Neural cell (in vitro differentiated cells): ENCODE measurements around the gene PTPN22. TPM values are rescaled to one million over a fixed set of nuclear protein-coding genes. Genes with fewer than 3 reads are reported as not detected.

Source experiments
- H2AFZ ChIP-seq: fragments of 200-600, 300-800 bp; sonication (generic), shearing (Covaris generic); 2 replicates; pipeline ENCODE4 v1.6.0; 2014; ENCODE audit warnings: low read depth, mild to moderate bottlenecking, antibody characterized with exemption, low read length, moderate library complexity
- H3F3A ChIP-seq: fragments of 200-600 bp; shearing (Covaris generic); 2 replicates; pipeline ENCODE4 v1.6.1; 2016; ENCODE audit warnings: mild to moderate bottlenecking, moderate library complexity, mixed read lengths, antibody characterized with exemption, low read length; ENCODE audit not compliant: insufficient read depth, poor library complexity, severe bottlenecking
- H3K27ac ChIP-seq: fragments of 200-600, 300-800 bp; sonication (generic), shearing (Covaris generic); 2 replicates; pipeline ENCODE4 v1.5.1; 2014; ENCODE audit warnings: mild to moderate bottlenecking, low read length, moderate library complexity
- H3K27me3 ChIP-seq: fragments of 300-800, 200-600 bp; sonication (generic), shearing (Covaris generic); 2 replicates; pipeline ENCODE4 v1.6.0; 2014; ENCODE audit warnings: mild to moderate bottlenecking, low read depth, low read length, moderate library complexity; ENCODE audit not compliant: insufficient read depth
- H3K36me3 ChIP-seq: fragments of 300-800, 200-600 bp; sonication (generic), shearing (Covaris generic); 2 replicates; pipeline ENCODE4 v1.5.1; 2014; ENCODE audit warnings: mild to moderate bottlenecking, antibody characterized with exemption, low read length, moderate library complexity; ENCODE audit not compliant: insufficient read depth
- H3K4me2 ChIP-seq: fragments of 300-800, 200-600 bp; sonication (generic), shearing (Covaris generic); 2 replicates; pipeline ENCODE4 v1.6.0; 2014; ENCODE audit warnings: mild to moderate bottlenecking, low read length
- H3K4me3 ChIP-seq: fragments of 300-800, 200-600 bp; sonication (generic), shearing (Covaris generic); 2 replicates; pipeline ENCODE4 v1.5.1; 2014; ENCODE audit warnings: mild to moderate bottlenecking, low read length, moderate library complexity
- H3K79me2 ChIP-seq: fragments of 200-600 bp; shearing (Covaris generic); replicated peaks from 2 replicates; pipeline ENCODE4 v1.6.0; 2014; ENCODE audit warnings: mild to moderate bottlenecking, low read length, moderate library complexity; ENCODE audit not compliant: insufficient read depth
- H3K9ac ChIP-seq: fragments of 300-800, 200-600 bp; sonication (generic), shearing (Covaris generic); 2 replicates; pipeline ENCODE4 v1.6.1; 2016; ENCODE audit warnings: mild to moderate bottlenecking, low read length, mixed read lengths
- H3K9me2 ChIP-seq: fragments of 200-600 bp; shearing (Covaris generic); 2 replicates; pipeline ENCODE4 v1.6.1; 2016; ENCODE audit warnings: mild to moderate bottlenecking, low read length, mixed read lengths; ENCODE audit not compliant: insufficient read depth
- H3K9me3 ChIP-seq: fragments of 200-600, 300-800 bp; sonication (generic), shearing (Covaris generic); 2 replicates; pipeline ENCODE4 v1.6.1; 2016; ENCODE audit warnings: mild to moderate bottlenecking, mixed run types, low read length, moderate library complexity, mixed read lengths
- H4K20me1 ChIP-seq: fragments of 200-600 bp; shearing (Covaris generic); 2 replicates; pipeline ENCODE4 v1.6.1; 2016; ENCODE audit warnings: mild to moderate bottlenecking, mixed run types; ENCODE audit not compliant: insufficient read depth
- EP300 ChIP-seq: fragments of 450-650 bp; conservative IDR thresholded peaks from 2 replicates; pipeline ENCODE4 v1.6.1; 2014; ENCODE audit warnings: antibody characterized with exemption, mild to moderate bottlenecking, moderate library complexity; ENCODE audit not compliant: poor library complexity, severe bottlenecking
- EZH2 ChIP-seq: fragments of 200-600, 300-800 bp; shearing (Covaris generic), sonication (generic); IDR thresholded peaks from 2 replicates; pipeline ENCODE4 v1.6.1; 2014; ENCODE audit warnings: antibody characterized with exemption, low read length, borderline replicate concordance, mild to moderate bottlenecking; ENCODE audit not compliant: insufficient read depth, poor library complexity, severe bottlenecking
- MXI1 ChIP-seq: fragments of 450-650 bp; conservative IDR thresholded peaks from 2 replicates; pipeline ENCODE4 v1.6.1; 2014; ENCODE audit warnings: antibody characterized with exemption, mild to moderate bottlenecking; ENCODE audit not compliant: poor library complexity, severe bottlenecking
- POLR2AphosphoS5 ChIP-seq: IDR thresholded peaks from 2 replicates; pipeline ENCODE4 v1.6.1; 2012
- RAD21 ChIP-seq: fragments of 450-650 bp; conservative IDR thresholded peaks from 2 replicates; pipeline ENCODE4 v1.6.1; 2014; ENCODE audit warnings: antibody characterized with exemption, mild to moderate bottlenecking, moderate library complexity
- SMC3 ChIP-seq: fragments of 450-650 bp; conservative IDR thresholded peaks from 2 replicates; pipeline ENCODE4 v1.6.1; 2014; ENCODE audit warnings: antibody characterized with exemption, mild to moderate bottlenecking, moderate library complexity; ENCODE audit not compliant: poor library complexity
- TAF1 ChIP-seq: IDR thresholded peaks from 2 replicates; pipeline ENCODE4 v1.6.1; 2012; ENCODE audit warnings: low read depth
- polyA plus RNA-seq: library from polyadenylated mRNA; depleted of rRNA; stranded (reverse); fragments of >200 nt; gene quantifications from 2 replicates; pipeline ENCODE4 v1.2.3, GENCODE V29; 2014
- TF ChIP-seq, protein P1 (sequence below): fragments of 450-650 bp; IDR thresholded peaks from 2 replicates; pipeline ENCODE4 v1.5.1; 2014; ENCODE audit warnings: antibody characterized with exemption, mild to moderate bottlenecking, moderate library complexity; ENCODE audit not compliant: poor library complexity, severe bottlenecking
- TF ChIP-seq, protein P2 (sequence below): IDR thresholded peaks from 2 replicates; pipeline ENCODE4 v1.6.1; 2012; ENCODE audit warnings: borderline replicate concordance

Gene PTPN22
- polyA plus RNA-seq, 1 donor from 2014 or later: 0.92 TPM

DNA sequence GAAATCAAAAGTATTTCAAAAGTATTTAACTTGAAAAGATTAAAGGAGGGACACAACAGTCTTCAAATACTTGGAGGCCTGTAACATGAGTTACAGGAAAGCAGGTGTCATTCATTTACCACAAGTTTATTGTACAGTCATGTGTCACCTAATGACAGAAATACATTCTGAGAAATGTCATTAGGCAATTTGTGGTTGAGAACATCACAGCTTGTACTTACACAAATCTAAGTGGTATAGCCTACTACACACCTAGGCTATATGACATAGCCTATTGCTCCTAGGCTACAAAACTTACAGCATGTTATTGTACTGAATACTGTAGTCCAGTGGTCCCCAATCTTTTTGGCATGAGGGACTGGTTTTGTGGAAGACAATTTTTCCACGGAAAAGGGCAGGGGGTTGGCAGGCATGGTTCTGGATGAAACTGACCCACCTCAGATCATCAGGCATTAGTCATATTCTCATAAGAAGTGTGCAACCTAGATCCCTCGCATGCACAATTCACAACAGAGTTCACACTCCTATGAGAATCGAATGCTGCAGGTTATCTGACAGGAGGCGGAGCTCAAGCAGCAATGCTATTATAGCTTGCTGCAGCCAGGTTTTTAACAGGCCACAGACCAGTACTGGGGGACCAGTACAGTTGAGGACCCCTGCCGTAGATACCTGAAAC, 87.3 kb downstream of the PTPN22 start:
- no peak overlapping the region for H3K4me2 ChIP-seq
- H3K9me2 ChIP-seq: no peaks in the 10 kb centered on the region
- no peaks in the 10 kb centered on the region for H3K9me3 ChIP-seq
- H3K36me3 ChIP-seq: no peaks in the 10 kb centered on the region
- peaks cover 4% of the 10 kb centered on the region for H3F3A ChIP-seq
- TF ChIP-seq, protein P1, sequence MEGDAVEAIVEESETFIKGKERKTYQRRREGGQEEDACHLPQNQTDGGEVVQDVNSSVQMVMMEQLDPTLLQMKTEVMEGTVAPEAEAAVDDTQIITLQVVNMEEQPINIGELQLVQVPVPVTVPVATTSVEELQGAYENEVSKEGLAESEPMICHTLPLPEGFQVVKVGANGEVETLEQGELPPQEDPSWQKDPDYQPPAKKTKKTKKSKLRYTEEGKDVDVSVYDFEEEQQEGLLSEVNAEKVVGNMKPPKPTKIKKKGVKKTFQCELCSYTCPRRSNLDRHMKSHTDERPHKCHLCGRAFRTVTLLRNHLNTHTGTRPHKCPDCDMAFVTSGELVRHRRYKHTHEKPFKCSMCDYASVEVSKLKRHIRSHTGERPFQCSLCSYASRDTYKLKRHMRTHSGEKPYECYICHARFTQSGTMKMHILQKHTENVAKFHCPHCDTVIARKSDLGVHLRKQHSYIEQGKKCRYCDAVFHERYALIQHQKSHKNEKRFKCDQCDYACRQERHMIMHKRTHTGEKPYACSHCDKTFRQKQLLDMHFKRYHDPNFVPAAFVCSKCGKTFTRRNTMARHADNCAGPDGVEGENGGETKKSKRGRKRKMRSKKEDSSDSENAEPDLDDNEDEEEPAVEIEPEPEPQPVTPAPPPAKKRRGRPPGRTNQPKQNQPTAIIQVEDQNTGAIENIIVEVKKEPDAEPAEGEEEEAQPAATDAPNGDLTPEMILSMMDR: no peak
- TF ChIP-seq EZH2 (no peak), RAD21 (no peak), EP300 (no peak), MXI1 (no peak), SMC3 (no peak), TAF1 (no peak), POLR2AphosphoS5 (no peak)
- TF ChIP-seq, protein P2, sequence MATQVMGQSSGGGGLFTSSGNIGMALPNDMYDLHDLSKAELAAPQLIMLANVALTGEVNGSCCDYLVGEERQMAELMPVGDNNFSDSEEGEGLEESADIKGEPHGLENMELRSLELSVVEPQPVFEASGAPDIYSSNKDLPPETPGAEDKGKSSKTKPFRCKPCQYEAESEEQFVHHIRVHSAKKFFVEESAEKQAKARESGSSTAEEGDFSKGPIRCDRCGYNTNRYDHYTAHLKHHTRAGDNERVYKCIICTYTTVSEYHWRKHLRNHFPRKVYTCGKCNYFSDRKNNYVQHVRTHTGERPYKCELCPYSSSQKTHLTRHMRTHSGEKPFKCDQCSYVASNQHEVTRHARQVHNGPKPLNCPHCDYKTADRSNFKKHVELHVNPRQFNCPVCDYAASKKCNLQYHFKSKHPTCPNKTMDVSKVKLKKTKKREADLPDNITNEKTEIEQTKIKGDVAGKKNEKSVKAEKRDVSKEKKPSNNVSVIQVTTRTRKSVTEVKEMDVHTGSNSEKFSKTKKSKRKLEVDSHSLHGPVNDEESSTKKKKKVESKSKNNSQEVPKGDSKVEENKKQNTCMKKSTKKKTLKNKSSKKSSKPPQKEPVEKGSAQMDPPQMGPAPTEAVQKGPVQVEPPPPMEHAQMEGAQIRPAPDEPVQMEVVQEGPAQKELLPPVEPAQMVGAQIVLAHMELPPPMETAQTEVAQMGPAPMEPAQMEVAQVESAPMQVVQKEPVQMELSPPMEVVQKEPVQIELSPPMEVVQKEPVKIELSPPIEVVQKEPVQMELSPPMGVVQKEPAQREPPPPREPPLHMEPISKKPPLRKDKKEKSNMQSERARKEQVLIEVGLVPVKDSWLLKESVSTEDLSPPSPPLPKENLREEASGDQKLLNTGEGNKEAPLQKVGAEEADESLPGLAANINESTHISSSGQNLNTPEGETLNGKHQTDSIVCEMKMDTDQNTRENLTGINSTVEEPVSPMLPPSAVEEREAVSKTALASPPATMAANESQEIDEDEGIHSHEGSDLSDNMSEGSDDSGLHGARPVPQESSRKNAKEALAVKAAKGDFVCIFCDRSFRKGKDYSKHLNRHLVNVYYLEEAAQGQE: no peak
- H3K9ac ChIP-seq: no peak overlapping the region
- no peak overlapping the region for H2AFZ ChIP-seq
- peaks cover 3% of the 10 kb centered on the region for H4K20me1 ChIP-seq
- H3K27ac ChIP-seq: no peak overlapping the region
- no peaks in the 10 kb centered on the region for H3K27me3 ChIP-seq
- H3K79me2 ChIP-seq: peaks cover 77% of the 10 kb centered on the region
- H3K4me3 ChIP-seq: no peak overlapping the region

DNA sequence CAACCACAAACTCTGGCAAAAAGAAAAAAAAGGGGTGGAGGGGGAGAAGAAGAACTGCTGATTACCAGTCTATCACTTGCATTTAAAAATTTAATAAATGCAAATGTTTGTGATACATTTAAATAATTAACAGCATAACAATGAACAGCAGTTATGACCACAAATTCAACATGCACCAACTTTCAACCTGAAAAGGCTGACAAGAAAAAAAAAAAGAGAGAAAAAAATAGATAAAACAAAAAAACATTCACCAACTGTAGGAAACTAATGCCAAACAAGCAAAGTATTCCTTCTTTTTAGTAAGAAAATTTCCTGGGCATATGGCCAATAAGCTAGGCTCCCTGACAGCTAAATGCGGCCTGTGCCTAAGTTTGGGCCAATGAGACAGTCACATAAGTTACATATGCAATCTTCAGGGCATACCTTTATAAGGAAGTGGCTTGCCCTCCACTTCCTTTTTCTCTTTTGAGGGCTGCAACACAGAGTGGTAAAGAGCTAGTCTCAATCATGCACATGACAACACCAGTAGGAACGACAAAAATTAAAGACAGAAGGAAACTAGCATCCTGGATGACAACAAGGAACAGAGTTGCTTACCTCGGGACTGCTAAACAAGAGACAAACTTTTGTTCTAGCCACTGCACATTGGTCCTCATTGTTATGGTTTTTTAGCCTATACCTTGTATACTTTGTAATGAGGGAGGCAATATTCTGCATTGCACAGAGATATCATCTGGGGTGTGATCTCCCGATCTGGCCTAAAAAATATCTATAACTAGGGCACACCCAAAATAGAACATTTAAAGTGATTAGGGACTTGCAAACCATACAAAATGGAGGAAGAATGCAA, 88.0 kb downstream of the PTPN22 start:
- peaks cover 3% of the 10 kb centered on the region for H4K20me1 ChIP-seq
- H3K36me3 ChIP-seq: no peaks in the 10 kb centered on the region
- H3K9me2 ChIP-seq: no peaks in the 10 kb centered on the region
- no peak overlapping the region for H2AFZ ChIP-seq
- H3K9ac ChIP-seq: no peak overlapping the region
- H3K9me3 ChIP-seq: no peaks in the 10 kb centered on the region
- no peak overlapping the region for H3K4me3 ChIP-seq
- H3K4me2 ChIP-seq: no peak overlapping the region
- H3K27ac ChIP-seq: no peak overlapping the region
- H3F3A ChIP-seq: peaks cover 4% of the 10 kb centered on the region
- H3K27me3 ChIP-seq: no peaks in the 10 kb centered on the region
- TF ChIP-seq MXI1 (no peak), EZH2 (no peak), SMC3 (no peak), EP300 (no peak), POLR2AphosphoS5 (no peak), RAD21 (no peak), TAF1 (no peak)
- TF ChIP-seq, protein P2: no peak
- TF ChIP-seq, protein P1: no peak
- H3K79me2 ChIP-seq: peaks cover 79% of the 10 kb centered on the region
